ENCODE results near the gene EGFL7.
"Not testable (repeated sequence)": the region's sequence is repeated elsewhere in the genome, so short reads cannot be mapped to it uniquely, and the experiment has no call there.

The EGFL7 gene

DNA sequence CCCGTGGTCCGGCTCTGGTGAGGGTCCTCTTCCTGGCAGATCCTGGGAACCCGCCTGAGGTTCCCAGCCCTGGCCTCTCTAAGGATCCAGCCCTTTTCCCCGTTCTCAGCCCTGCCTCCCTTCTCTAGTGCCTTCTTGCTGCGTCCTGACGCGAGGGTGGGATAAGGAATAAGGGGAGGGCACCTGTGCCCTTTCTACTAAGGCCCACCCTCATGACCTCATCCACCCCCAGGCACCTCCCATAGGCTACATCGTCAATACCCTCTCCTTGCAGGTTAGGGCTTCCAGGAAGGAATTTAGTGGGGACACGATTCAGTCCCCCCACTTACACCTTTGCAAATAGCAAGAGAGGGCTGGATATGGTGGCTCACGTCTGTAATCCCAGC lies 38.9 kb downstream of the EGFL7 start:
- POLR2A ChIA-PET: no interaction called here
- H3K4me3 ChIP-seq (ENCODE audit: low read depth, low read length): no peak overlapping the region
- DNase-seq (ENCODE audit: low read depth, low spot score): no peak
- no peak for TF ChIP-seq CTCF (IDR thresholded peaks at IDR 0.05; ENCODE audit: insufficient read depth, low read length, missing control alignments)
- CTCF ChIA-PET: no interaction called here

DNA sequence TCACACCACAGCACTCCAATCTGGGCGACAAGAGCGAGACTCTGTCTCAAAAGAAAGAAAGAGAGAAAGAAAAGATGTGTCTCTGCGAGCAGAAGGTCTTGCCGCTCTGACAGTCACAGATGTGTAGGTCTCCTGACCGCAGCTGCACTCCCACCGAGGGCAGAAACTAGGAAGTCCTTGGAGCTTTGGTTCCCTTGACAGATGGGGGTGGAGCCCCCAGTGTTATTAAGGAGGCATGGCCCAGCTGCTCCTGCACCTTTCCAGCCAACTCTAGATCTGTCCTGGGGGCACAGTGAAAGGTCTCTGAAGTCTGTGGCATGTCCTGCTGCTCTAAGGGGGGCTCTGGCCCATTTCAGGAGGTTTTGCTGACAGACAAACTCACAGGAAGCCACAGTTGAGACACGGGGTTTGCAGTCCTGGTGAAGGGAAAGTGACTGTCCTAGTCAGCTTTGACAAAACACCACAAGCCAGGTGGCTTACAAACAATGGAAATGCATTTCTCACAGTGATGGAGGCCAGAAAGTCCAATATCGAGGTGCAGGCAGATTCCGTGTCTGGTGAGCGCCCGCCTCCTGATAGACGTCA lies 40.7 kb downstream of the EGFL7 start:
- no peak for DNase-seq (ENCODE audit: low read depth, low spot score)
- CTCF ChIA-PET: interaction anchor here (1.2 to 1.4 kb wide), 2 partner anchors 8 kb away, joined by 3 to 4 read pairs; no protein-coding TSS in a partner anchor
- no peak overlapping the region for H3K4me3 ChIP-seq (ENCODE audit: low read depth, low read length)
- POLR2A ChIA-PET: no interaction called here
- TF ChIP-seq CTCF (IDR thresholded peaks at IDR 0.05; ENCODE audit: insufficient read depth, low read length, missing control alignments): no peak

DNA sequence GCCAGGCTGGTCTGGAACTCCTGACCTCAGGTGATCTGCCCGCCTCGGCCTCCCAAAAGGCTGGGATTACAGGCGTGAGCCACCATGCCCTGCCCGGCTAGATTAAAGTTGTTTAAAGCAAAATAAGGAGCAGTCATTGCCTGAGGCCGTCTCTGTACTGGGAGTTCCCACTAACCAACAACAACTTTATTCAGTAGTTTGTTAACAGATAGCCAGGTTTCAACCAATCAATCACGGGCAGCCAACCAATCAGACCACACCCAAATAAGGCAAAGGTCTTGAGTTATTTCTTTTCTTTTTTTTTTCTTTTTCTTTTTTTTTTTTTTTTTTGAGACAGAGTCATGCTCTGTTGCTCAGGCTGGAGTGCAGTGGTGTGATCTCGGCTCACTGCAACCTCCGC lies 42.0 kb downstream of the EGFL7 start:
- H3K4me3 ChIP-seq (ENCODE audit: low read depth, low read length); DNase-seq (ENCODE audit: low read depth, low spot score); CTCF ChIA-PET; POLR2A ChIA-PET: not testable (repeated sequence)

DNA sequence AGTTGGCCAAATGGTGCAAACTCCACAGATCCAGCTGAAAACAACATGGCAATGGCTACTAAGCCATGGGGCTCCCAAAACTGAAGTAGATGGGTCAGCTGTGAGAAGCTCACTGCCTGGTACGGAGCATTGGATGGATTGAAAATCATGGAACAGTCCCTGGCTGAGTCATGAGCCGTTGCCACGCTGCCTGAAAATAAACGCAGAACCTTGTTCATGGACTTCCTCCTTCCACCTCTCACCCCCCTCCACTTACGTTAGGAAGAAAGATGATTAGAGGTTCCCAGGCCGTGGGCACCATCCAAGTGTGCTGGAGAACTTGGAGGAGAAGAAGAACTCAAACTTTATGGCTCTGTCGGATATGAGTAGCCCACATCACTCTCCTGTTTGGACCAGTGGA lies 42.8 kb downstream of the EGFL7 start:
- DNase-seq (ENCODE audit: low read depth, low spot score): no peak
- TF ChIP-seq CTCF (IDR thresholded peaks at IDR 0.05; ENCODE audit: insufficient read depth, low read length, missing control alignments): no peak
- ChIA-PET POLR2A (interaction anchor here (2.0 kb wide), 1 partner anchor 23 kb away, joined by 7 read pairs; no protein-coding TSS in a partner anchor), CTCF (interaction anchor here (0.6 to 2.1 kb wide), 2 partner anchors 22 to 244 kb away, joined by 3 to 7 read pairs; no protein-coding TSS in a partner anchor)
- H3K4me3 ChIP-seq (ENCODE audit: low read depth, low read length): no peak overlapping the region

DNA sequence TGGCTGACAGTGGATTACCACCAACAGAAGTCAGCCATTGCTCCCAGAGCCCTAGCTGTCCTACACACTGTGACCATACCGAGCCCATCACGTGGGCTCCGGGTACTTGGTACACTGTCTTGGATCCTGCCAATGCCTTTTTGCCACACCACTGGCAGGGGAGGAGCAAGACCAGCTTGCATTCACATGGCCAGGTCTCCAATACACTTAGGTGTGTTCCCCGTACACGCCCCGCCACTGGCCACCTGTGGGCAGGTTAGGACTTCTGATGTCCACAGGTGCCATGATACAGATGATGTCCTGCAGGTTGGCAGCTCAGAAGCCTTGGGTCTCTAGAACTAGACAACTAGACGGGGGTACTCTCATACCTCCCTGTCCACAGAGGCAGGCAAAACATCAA lies 44.3 kb downstream of the EGFL7 start:
- ChIA-PET CTCF (interaction anchor here (0.6 to 2.1 kb wide), 4 partner anchors 14 to 736 kb away, joined by 3 to 7 read pairs (median 4); no protein-coding TSS in a partner anchor), POLR2A (interaction anchor here (2.0 kb wide), 1 partner anchor 21 kb away, joined by 7 read pairs; no protein-coding TSS in a partner anchor)
- TF ChIP-seq CTCF (IDR thresholded peaks at IDR 0.05; ENCODE audit: insufficient read depth, low read length, missing control alignments): no peak
- no peak overlapping the region for H3K4me3 ChIP-seq (ENCODE audit: low read depth, low read length)
- no peak for DNase-seq (ENCODE audit: low read depth, low spot score)

GRCh38 chr9:136707849-136708517 lies 45.3 kb downstream of the EGFL7 start:
- no peak for DNase-seq (ENCODE audit: low read depth, low spot score)
- TF ChIP-seq CTCF (IDR thresholded peaks at IDR 0.05; ENCODE audit: insufficient read depth, low read length, missing control alignments): no peak
- H3K4me3 ChIP-seq (ENCODE audit: low read depth, low read length): no peak overlapping the region
- ChIA-PET POLR2A (interaction anchor here (0.6 to 2.9 kb wide), 2 partner anchors 15 to 20 kb away, joined by 3 to 15 read pairs; no protein-coding TSS in a partner anchor), CTCF (interaction anchor here (0.8 to 1.4 kb wide), 3 partner anchors 19 to 224 kb away, joined by 3 to 4 read pairs (median 4); no protein-coding TSS in a partner anchor)
